Activated CD8-positive, alpha-beta T cell treated with anti-CD3 and anti-CD28 coated beads for 36 hours (primary cell): ENCODE measurements around the gene CDK11B. TPM values are rescaled to one million over a fixed set of nuclear protein-coding genes. Genes with fewer than 3 reads are reported as not detected.
"Not testable (repeated sequence)": the region's sequence is repeated elsewhere in the genome, so short reads cannot be mapped to it uniquely, and the experiment has no call there.

Experiments used
- ATAC-seq: fragments of 200-7000 bp; cut with Tn5 transposase; one replicate; pipeline ENCODE4 v1.10.0; 2021; ENCODE audit warnings: mild to moderate bottlenecking, moderate library complexity
- CTCF ChIA-PET: fragments of 350-600 bp; sonication (Branson Sonifier 250); formaldehyde crosslinking; loops from one replicate; lab custom pipeline; 2021; ENCODE audit warnings: antibody characterized with exemption; lab: Charles Lee
- POLR2A ChIA-PET: fragments of 350-600 bp; sonication (Branson Sonifier 250); formaldehyde crosslinking; loops from one replicate; lab custom pipeline; 2021; ENCODE audit warnings: antibody characterized with exemption; lab: Charles Lee
- DNase-seq: peaks from one replicate; pipeline ENCODE4 v3.0.0-alpha.2; 2020
- H3K27ac Mint-ChIP-seq: one replicate; pipeline ENCODE4 v1.8.0; 2021; ENCODE audit warnings: mild to moderate bottlenecking, mixed read lengths
- H3K27me3 Mint-ChIP-seq: one replicate; pipeline ENCODE4 v1.8.0; 2021; ENCODE audit warnings: mixed read lengths
- H3K36me3 Mint-ChIP-seq: one replicate; pipeline ENCODE4 v1.8.0; 2021; ENCODE audit warnings: low read depth, mixed read lengths
- H3K4me1 Mint-ChIP-seq: one replicate; pipeline ENCODE4 v1.8.0; 2021; ENCODE audit warnings: low read depth, mixed read lengths
- H3K4me3 Mint-ChIP-seq: one replicate; pipeline ENCODE4 v1.8.0; 2021; ENCODE audit warnings: mild to moderate bottlenecking, moderate library complexity, mixed read lengths
- H3K9me3 Mint-ChIP-seq: one replicate; pipeline ENCODE4 v1.8.0; 2021; ENCODE audit warnings: mixed read lengths
- intact Hi-C: fragments of 100-400 bp; cut with micrococcal nuclease; formaldehyde crosslinking; loops from one replicate; pipeline ENCODE4 v1.10.0; 2022
- total RNA-seq, 2 experiments: library from RNA; stranded (reverse); gene quantifications; one replicate each; pipeline ENCODE4 v1.2.3, GENCODE V29; 2021
- TF ChIP-seq, protein P1 (sequence below): fragments of 200-600 bp; IDR thresholded peaks from one replicate; pipeline ENCODE4 v1.8.0; 2022; ENCODE audit warnings: antibody characterized with exemption, mild to moderate bottlenecking

CDK11B gene
- total RNA-seq: 10 to 100 TPM; 29.4 to 32.0 TPM

DNA sequence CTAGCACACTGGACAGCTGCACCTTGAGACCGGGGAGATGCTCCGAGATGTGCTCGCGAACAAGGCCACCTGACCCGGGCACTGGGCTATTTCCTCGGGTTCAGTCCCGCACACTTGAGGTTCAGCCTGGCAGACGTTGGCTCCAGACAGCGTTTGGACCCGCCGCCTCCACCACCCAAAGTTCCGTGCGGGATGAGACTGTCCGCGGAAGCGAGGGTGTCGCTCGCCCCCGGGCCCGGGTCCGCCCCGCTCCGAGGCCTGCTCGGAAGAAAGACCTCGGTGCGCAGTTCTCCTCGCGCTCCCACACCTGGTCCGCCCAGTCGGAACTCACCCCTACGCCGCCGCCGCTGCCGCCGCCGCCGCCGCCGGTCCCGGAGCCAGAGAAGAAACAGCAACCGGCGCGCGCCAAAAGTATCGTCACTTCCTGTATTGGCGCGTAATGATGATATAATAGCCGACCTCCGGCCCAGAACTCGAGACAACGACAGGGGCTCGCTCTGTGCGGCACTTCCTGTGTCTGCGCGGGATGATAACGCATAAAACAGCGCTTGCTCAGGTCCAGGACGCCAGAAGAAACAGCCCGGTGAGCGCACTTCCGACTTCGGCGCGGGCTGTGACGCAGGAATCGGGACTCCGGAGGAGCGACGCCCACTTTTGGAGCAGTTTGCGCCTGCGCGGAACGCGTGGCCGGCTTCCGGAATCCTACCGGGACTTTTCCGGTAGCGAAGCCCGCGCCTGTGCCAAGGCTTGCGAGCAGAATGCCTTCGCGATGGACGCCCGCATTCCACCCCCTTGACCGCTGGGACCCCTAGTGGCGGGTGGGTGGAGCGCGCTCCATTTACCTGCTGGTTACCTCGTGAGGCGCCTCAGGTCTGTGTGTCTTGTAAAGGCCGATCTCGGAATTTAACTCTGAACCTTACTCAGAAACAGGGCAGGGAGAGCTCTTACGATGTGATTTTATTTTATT is at the start of gene CDK11B:
TSS of gene CDK11B (minus strand) at position 422 of the 967 bp plus-strand sequence. CDS start 1,519 bp downstream, outside the sequence.
- intact Hi-C loops, H3K4me1 Mint-ChIP-seq, CTCF ChIA-PET, H3K36me3 Mint-ChIP-seq, H3K27me3 Mint-ChIP-seq, POLR2A ChIA-PET, H3K9me3 Mint-ChIP-seq: not testable (repeated sequence)
- TF ChIP-seq, protein P1, sequence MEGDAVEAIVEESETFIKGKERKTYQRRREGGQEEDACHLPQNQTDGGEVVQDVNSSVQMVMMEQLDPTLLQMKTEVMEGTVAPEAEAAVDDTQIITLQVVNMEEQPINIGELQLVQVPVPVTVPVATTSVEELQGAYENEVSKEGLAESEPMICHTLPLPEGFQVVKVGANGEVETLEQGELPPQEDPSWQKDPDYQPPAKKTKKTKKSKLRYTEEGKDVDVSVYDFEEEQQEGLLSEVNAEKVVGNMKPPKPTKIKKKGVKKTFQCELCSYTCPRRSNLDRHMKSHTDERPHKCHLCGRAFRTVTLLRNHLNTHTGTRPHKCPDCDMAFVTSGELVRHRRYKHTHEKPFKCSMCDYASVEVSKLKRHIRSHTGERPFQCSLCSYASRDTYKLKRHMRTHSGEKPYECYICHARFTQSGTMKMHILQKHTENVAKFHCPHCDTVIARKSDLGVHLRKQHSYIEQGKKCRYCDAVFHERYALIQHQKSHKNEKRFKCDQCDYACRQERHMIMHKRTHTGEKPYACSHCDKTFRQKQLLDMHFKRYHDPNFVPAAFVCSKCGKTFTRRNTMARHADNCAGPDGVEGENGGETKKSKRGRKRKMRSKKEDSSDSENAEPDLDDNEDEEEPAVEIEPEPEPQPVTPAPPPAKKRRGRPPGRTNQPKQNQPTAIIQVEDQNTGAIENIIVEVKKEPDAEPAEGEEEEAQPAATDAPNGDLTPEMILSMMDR: peak; percentile 32
- Mint-ChIP-seq H3K4me3 (peak within 1 kb of the TSS; percentile 84), H3K27ac (peak within 1 kb of the TSS; percentile 92)
- ATAC-seq (peak; percentile 97), DNase-seq (peak; percentile 98)

DNA sequence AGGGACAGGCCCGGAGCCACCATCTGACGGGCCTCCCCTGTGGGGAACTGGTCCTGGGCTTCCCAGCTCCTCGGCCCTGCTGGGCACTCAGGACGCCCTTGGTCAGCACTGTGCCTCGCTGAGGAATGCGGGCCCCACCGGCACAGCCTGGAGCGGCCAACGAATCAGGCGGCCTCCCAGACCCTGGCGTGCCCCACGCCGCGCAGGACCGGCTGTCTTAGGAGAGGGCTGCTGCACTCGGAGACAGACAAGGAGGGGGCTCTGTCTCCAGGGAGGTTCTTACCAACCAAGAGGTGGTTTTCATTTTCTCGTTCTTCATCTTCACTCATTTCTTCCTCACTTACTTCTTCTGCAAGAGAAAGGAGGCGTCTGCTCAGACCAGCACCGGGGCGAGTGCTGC is 49.1 kb upstream of the CDK11B start:
- not testable (repeated sequence) for H3K4me1 Mint-ChIP-seq

DNA sequence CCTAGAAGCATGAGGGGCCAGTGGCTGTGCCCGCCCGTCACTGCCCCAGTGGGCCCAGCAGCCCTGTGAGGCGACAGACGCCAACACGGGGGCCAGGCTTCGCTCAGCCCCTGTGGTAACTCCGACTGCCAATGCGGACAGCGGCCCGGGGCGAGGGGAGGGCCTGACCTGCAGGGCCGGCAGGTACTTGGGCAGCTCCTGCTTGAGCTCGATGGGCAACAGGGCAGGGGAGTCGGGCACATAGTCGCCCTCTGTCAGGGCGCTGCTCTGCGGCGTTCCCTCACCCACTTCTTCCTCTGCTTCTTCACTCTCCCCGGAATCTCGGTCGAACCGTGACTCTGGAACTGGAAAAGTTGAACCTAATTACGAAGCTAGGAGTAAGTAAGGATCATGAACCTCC is 48.4 kb upstream of the CDK11B start:
- CTCF ChIA-PET, H3K9me3 Mint-ChIP-seq, intact Hi-C loops, H3K27me3 Mint-ChIP-seq, ATAC-seq, DNase-seq, H3K36me3 Mint-ChIP-seq, H3K4me1 Mint-ChIP-seq, H3K27ac Mint-ChIP-seq, H3K4me3 Mint-ChIP-seq, POLR2A ChIA-PET: not testable (repeated sequence)

More for the DNA sequence above, 49.1 kb upstream of the CDK11B start:
- DNase-seq, H3K36me3 Mint-ChIP-seq, H3K27me3 Mint-ChIP-seq, POLR2A ChIA-PET, H3K4me3 Mint-ChIP-seq, H3K27ac Mint-ChIP-seq, H3K9me3 Mint-ChIP-seq, CTCF ChIA-PET, intact Hi-C loops, ATAC-seq: not testable (repeated sequence)

DNA sequence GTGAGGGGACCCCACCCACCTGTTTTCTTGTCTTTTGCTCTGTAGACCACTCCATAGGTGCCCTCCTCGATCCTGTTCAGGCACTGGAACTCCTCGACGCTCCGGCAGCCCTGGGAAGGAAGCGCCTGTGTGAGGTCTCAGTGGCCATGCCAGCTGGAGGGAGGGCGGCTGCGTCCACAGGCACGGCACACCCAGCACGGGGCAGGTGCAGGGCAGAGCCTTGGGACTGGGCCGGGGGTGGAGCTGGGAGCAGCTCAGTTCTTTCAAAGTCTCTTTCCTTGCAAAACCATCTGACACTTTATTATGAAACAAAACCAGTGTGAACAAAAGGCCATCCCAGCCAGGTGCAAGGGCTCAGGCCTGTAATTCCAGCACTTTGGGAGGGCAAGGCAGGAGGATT is 46.8 kb upstream of the CDK11B start:
- DNase-seq, POLR2A ChIA-PET, intact Hi-C loops, H3K9me3 Mint-ChIP-seq, ATAC-seq, H3K27me3 Mint-ChIP-seq, CTCF ChIA-PET, H3K36me3 Mint-ChIP-seq, H3K4me3 Mint-ChIP-seq, H3K27ac Mint-ChIP-seq, H3K4me1 Mint-ChIP-seq: not testable (repeated sequence)

DNA sequence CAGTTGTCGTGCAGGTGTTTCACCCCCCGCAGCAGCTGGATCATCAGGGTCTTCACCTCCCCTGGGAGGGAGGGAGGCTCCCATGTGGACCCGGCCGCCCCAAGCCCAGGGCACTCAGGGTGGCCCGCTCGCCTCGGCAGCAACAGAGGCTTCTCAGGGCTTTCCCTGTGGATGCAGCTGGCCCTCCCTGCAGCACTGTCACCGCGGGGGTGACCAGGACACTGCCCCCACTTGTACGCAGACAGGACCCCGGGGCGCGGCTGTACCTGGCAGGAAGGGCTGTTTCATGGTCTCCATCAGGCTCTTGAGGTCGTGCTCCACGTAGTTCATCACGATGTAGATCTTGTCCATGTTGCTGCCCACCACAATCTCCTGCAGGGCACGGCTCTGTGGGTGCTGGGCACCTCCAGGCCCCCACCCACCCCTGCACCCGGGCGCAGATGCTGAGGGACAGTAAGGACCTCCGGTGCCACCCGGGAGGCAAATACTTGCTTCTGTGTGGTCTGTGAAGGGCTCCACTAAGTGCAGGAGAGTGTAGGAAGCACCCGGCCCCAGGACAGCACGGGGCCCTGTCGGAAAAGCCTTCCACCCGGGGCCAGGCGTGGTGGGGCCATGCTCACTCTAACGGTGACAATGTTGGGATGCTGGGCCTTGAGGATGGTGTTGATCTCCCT is 45.6 kb upstream of the CDK11B start:
- H3K4me1 Mint-ChIP-seq: not testable (repeated sequence)

DNA sequence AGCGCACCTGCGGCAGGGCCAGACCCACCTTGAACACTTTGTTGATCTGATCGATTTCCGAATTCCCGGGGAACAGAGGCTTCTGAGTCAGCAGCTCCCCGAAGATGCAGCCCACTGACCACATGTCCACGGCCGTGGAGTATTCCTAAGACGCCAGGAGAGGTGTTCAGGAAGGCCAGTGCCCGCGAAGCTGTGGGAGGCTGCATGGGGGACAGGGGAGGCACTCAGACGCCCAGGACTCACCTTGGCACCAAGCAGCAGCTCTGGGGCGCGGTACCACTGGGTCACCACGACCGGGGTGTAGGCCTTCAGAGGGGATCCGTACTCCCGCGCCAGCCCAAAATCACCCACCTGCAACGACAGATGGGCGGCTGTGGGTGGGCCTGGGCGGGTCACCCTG is 45.0 kb upstream of the CDK11B start:
- no peaks in the 10 kb centered on the region for H3K9me3 Mint-ChIP-seq
- intact Hi-C loops: no loop called here
- POLR2A ChIA-PET: no interaction called here
- DNase-seq (no peak), ATAC-seq (no peak)
- H3K4me1 Mint-ChIP-seq: no peaks in the 10 kb centered on the region
- H3K27me3 Mint-ChIP-seq: no peaks in the 10 kb centered on the region
- no peak overlapping the region for H3K4me3 Mint-ChIP-seq
- H3K36me3 Mint-ChIP-seq: peaks cover 7% of the 10 kb centered on the region
- CTCF ChIA-PET: no interaction called here
- no peak overlapping the region for H3K27ac Mint-ChIP-seq
- TF ChIP-seq, protein P1: no peak

More for the DNA sequence above, 45.6 kb upstream of the CDK11B start:
- intact Hi-C loops, H3K4me3 Mint-ChIP-seq, H3K9me3 Mint-ChIP-seq, DNase-seq, CTCF ChIA-PET, H3K36me3 Mint-ChIP-seq, H3K27ac Mint-ChIP-seq, POLR2A ChIA-PET, ATAC-seq, H3K27me3 Mint-ChIP-seq: not testable (repeated sequence)

DNA sequence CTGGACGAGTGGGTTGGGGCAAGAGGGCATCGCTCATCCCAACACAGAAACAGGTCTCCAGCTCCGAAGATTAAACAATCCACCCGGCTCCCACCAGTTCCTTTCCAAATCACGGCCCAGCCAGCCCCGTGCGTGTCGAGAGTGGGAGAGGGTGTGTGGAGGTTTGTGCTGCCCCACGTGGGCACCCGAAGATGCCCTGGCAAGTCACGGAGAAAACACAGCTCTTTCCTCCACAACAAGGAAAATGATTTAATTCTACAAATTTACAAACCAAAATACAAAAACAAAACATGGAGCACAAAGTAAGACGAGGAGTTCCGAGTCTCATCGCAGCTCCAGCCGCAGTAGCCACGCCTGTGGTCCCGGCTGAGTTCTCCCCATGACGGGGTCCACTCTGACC is 43.7 kb upstream of the CDK11B start:
- H3K4me1 Mint-ChIP-seq, DNase-seq, H3K4me3 Mint-ChIP-seq, H3K27me3 Mint-ChIP-seq, ATAC-seq, H3K36me3 Mint-ChIP-seq, H3K27ac Mint-ChIP-seq, intact Hi-C loops, POLR2A ChIA-PET, CTCF ChIA-PET, H3K9me3 Mint-ChIP-seq: not testable (repeated sequence)

DNA sequence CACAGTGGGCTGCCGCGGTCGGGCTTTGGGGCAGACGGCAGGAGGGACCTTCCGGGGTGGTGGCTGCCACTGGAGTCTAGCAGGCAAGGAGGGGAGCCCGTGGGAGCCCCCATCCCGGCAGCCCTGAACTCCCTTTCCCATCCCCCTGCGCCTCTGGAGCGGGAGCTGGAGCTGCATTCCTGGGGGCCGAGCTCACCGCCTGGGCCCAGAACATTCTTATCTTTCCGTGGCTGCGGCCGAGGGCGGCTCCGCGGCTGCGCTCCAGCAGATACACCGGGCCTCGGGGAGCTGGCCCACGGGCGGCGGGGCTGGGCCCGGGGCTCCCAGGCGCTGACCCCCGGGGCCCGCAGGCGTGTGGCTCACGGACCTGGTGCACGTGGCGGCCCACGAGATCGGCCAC is 41.8 kb upstream of the CDK11B start:
- ATAC-seq, H3K36me3 Mint-ChIP-seq, H3K9me3 Mint-ChIP-seq, intact Hi-C loops, CTCF ChIA-PET, H3K27me3 Mint-ChIP-seq, DNase-seq, H3K4me1 Mint-ChIP-seq, POLR2A ChIA-PET, H3K4me3 Mint-ChIP-seq, H3K27ac Mint-ChIP-seq: not testable (repeated sequence)

DNA sequence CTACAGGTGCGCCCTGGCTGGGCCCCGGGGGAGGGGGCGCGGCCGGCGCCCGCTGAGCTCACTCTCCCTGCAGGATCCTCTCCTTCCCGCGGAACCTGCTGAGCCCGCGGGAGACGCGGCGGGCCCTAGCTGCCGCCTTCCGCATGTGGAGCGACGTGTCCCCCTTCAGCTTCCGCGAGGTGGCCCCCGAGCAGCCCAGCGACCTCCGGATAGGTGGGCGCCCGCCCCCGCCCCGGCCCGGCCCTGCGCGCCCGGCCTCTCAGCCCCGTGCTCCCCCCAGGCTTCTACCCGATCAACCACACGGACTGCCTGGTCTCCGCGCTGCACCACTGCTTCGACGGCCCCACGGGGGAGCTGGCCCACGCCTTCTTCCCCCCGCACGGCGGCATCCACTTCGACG is 41.3 kb upstream of the CDK11B start:
- H3K27me3 Mint-ChIP-seq, H3K36me3 Mint-ChIP-seq, CTCF ChIA-PET, H3K4me3 Mint-ChIP-seq, POLR2A ChIA-PET, H3K9me3 Mint-ChIP-seq, DNase-seq, H3K27ac Mint-ChIP-seq, intact Hi-C loops, H3K4me1 Mint-ChIP-seq: not testable (repeated sequence)
- ATAC-seq: peak; percentile 52

DNA sequence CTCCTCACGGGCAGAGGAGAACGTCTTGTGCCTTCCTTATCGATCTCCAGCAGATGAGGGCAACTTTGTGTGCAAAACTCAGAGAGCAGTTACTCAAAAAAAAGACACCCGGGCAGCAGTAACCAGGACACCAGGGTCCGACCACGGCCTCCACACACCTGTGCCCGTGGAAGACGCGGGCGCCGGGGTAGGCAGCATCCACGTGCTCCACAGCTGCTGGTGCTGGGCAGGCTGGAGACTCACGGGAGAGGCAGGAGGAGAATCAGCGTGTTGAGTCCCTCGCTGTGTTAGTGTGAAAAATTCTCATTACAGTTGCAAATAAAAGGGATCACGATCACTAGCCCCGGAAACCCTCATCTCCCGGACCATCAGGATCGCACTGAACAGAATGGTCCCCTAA is 40.3 kb upstream of the CDK11B start:
- peak overlapping the region; percentile 24 for H3K4me3 Mint-ChIP-seq
- DNase-seq, H3K36me3 Mint-ChIP-seq, H3K4me1 Mint-ChIP-seq, H3K9me3 Mint-ChIP-seq, CTCF ChIA-PET, H3K27ac Mint-ChIP-seq, ATAC-seq, intact Hi-C loops, H3K27me3 Mint-ChIP-seq, POLR2A ChIA-PET: not testable (repeated sequence)
